ENCODE measurements around the gene CCDC92. TPM values are rescaled to one million over a fixed set of nuclear protein-coding genes. Genes with fewer than 3 reads are reported as not detected.
A peak's percentile ranks its signal among the peaks of the same experiment; 100 is the strongest.

CCDC92 gene
- total RNA-seq, 3 donors from 2014 or later: 17.7 to 47.2 (median 25.6) TPM

GRCh38 chr12:124018539-124018938, 45.9 kb upstream of the CCDC92 start:
- intact Hi-C loops (cut with DNase I, micrococcal nuclease): no loop called here
- H3K36me3 ChIP-seq (ENCODE audit: low read depth): no peaks in the 10 kb centered on the region
- no peak overlapping the region for H3K4me3 ChIP-seq
- no peak for ATAC-seq
- H3K9me3 ChIP-seq: no peaks in the 10 kb centered on the region
- no peak for DNase-seq
- H3K4me1 ChIP-seq (ENCODE audit: low read depth): no peaks in the 10 kb centered on the region
- TF ChIP-seq, protein P1, sequence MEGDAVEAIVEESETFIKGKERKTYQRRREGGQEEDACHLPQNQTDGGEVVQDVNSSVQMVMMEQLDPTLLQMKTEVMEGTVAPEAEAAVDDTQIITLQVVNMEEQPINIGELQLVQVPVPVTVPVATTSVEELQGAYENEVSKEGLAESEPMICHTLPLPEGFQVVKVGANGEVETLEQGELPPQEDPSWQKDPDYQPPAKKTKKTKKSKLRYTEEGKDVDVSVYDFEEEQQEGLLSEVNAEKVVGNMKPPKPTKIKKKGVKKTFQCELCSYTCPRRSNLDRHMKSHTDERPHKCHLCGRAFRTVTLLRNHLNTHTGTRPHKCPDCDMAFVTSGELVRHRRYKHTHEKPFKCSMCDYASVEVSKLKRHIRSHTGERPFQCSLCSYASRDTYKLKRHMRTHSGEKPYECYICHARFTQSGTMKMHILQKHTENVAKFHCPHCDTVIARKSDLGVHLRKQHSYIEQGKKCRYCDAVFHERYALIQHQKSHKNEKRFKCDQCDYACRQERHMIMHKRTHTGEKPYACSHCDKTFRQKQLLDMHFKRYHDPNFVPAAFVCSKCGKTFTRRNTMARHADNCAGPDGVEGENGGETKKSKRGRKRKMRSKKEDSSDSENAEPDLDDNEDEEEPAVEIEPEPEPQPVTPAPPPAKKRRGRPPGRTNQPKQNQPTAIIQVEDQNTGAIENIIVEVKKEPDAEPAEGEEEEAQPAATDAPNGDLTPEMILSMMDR (IDR thresholded peaks at IDR 0.05): no peak

GRCh38 chr12:124017064-124017463, 44.4 kb upstream of the CCDC92 start:
- no peak for DNase-seq
- TF ChIP-seq, protein P1 (IDR thresholded peaks at IDR 0.05): no peak
- no peak for ATAC-seq
- Histone ChIP-seq H3K4me3 (no peak overlapping the region), H3K9me3 (no peaks in the 10 kb centered on the region), H3K4me1 (ENCODE audit: low read depth) (no peaks in the 10 kb centered on the region), H3K36me3 (ENCODE audit: low read depth) (peaks cover 9% of the 10 kb centered on the region)
- intact Hi-C loops (cut with DNase I, micrococcal nuclease): no loop called here

GRCh38 chr12:124015494-124016461, 43.1 kb upstream of the CCDC92 start:
- intact Hi-C loops (cut with DNase I, micrococcal nuclease): no loop called here
- H3K36me3 ChIP-seq (ENCODE audit: low read depth): peaks cover 11% of the 10 kb centered on the region
- H3K4me3 ChIP-seq: no peak overlapping the region
- H3K4me1 ChIP-seq (ENCODE audit: low read depth): no peaks in the 10 kb centered on the region
- H3K9me3 ChIP-seq: no peaks in the 10 kb centered on the region
- ATAC-seq (peak; percentile 34), DNase-seq (no peak)
- TF ChIP-seq, protein P1 (IDR thresholded peaks at IDR 0.05): no peak

DNA sequence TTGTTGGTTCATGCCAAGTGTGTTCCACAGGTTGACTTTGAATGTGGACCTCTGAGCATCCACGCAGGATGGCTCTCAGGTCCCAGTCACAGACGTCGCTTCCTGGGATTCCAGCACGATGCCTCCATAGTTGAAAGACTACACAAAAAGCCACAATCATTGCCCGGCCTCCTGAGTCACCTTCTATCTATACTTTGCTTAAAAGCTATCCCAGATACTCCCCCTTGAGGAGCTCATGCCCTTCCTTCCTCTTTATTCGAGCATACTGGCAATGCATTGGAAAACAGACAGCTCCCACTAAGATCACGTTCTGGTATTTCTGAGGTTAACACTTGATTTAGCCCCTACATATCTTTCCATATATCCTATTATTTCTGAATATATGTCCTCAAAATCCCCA, 40.4 kb upstream of the CCDC92 start:
- Histone ChIP-seq H3K9me3 (no peaks in the 10 kb centered on the region), H3K4me3 (no peak overlapping the region), H3K4me1 (ENCODE audit: low read depth) (no peaks in the 10 kb centered on the region), H3K36me3 (ENCODE audit: low read depth) (peaks cover 11% of the 10 kb centered on the region)
- TF ChIP-seq, protein P1 (IDR thresholded peaks at IDR 0.05): no peak
- DNase-seq (no peak), ATAC-seq (no peak)
- intact Hi-C loops (cut with DNase I, micrococcal nuclease): no loop called here

GRCh38 chr12:124011435-124012115, 38.9 kb upstream of the CCDC92 start:
- DNase-seq: no peak
- TF ChIP-seq, protein P1 (IDR thresholded peaks at IDR 0.05): no peak
- ATAC-seq: no peak

More at GRCh38 chr12:124011435-124012115, 38.9 kb upstream of the CCDC92 start:
- no peaks in the 10 kb centered on the region for H3K9me3 ChIP-seq
- no peaks in the 10 kb centered on the region for H3K4me1 ChIP-seq (ENCODE audit: low read depth)
- H3K36me3 ChIP-seq (ENCODE audit: low read depth): peaks cover 11% of the 10 kb centered on the region
- intact Hi-C loops (cut with DNase I, micrococcal nuclease): no loop called here
- H3K4me3 ChIP-seq: no peak overlapping the region
